Keratinocyte (primary cell): ENCODE data around the gene LRRC58.
"Not testable (repeated sequence)": the region's sequence is repeated elsewhere in the genome, so short reads cannot be mapped to it uniquely, and the experiment has no call there.

ENCODE experiments used
- CTCF ChIP-seq, 3 experiments: IDR thresholded peaks in 1 of 3; conservative IDR thresholded peaks in 1 of 3; optimal IDR thresholded peaks in 1 of 3; 2 replicates in 2 of 3; 3 replicates in 1 of 3; pipeline versions ENCODE3 to v1.5.1; 2011; ENCODE audit warnings: low read length in 3 of 3, mild to moderate bottlenecking in 3 of 3, moderate library complexity in 2 of 3, control low read depth in 1 of 3, inconsistent platforms in 1 of 3; ENCODE audit not compliant: insufficient read depth in 2 of 3; ENCODE audit errors: extremely low read depth in 1 of 3
- EZH2 ChIP-seq: IDR thresholded peaks from one replicate; pipeline ENCODE4 v1.6.1; 2012; ENCODE audit warnings: inconsistent platforms, mild to moderate bottlenecking, low read length, moderate library complexity

- TF ChIP-seq EZH2; CTCF (optimal IDR thresholded peaks at IDR 0.05 in 1 of 3, IDR thresholded peaks at IDR 0.05 in 1 of 3, conservative IDR thresholded peaks at IDR 0.05 in 1 of 3; ENCODE audit: extremely low read depth in 1 of 3, insufficient read depth in 2 of 3, low read length in 3 of 3): not testable (repeated sequence)
Observed at GRCh38 chr3:120323761-120324160, 25.4 kb downstream of the LRRC58 start.
